CD4-positive, alpha-beta T cell treated with Interleukin-15 for 1 hour (primary cell): ENCODE data around the gene CCDC51.

Experiments
- DNase-seq: peaks from one replicate; pipeline ENCODE4 v3.0.0-alpha.2; 2020

Gene CCDC51

GRCh38 chr3:48418140-48418539 is 21.8 kb downstream of the CCDC51 start:
- no peak for DNase-seq

DNA sequence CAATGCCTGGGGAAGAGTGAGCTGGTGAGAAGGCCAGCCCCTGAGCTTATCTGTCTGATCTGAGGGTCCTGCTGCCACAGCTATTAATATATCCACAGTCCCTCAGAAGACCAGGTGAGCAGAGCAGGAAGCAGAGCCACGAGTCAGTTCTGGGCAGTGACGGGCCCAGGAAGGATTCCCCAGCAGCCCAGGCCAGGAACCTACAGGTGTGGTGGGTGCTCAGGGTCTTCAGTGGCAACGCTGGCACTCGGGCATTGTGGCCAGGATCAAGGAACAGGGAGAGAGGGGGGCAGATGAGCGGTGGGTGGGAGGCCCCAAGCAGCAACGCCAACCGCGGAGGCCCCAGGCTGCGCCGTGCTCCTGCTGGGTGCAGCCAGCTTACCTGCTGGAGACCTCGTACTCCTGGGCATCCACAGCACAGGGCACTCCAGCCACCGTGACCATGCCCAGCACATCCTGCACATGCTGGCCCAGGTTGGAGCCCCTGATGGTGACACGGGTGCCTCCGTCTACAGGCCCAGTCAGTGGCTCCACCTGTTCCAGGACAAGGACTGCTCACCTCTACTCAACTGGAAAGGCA is 22.3 kb downstream of the CCDC51 start:
- DNase-seq: no peak

DNA sequence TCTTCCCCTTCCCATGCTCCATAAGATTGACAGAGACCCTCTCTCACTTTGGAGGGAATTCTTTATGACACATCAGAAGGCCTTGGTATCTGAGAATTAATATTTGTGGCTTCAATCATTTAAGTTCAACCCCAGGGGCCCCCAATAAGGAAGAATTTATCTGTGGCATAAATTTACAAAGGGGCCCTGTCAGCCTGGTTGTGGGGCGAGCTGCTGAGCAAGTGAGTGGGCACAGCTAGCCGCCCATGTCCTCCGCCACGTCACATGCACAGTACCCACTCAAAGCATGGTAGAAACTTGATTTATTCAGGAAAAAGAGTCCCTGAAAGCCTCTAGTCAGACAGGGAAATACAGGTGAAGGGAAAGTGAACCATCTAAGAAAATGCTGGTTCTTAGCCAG is 23.4 kb downstream of the CCDC51 start:
- no peak for DNase-seq

DNA sequence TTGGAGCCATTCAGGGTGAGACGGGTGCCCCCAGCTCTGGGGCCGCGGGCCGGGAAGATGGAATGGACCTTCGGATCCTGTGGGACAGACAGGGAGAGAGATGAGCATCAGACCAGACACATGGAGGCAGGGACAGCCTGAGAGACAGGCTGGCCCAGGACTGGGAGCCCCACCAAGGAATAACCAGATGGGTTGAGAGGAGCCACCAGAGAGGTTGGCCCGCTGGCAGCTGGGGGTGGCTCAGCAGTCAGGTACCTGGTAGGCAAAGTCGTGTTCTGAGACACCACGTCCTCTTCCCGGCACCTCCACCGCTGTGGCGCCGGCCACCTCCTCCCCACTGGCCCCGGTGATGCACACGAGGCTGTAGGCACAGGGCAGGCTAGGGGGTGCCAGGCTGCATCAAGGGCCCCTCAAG is 23.8 kb downstream of the CCDC51 start:
- no peak for DNase-seq

GRCh38 chr3:48415251-48415953 is 24.5 kb downstream of the CCDC51 start:
- DNase-seq: no peak

GRCh38 chr3:48414376-48415250 is 25.3 kb downstream of the CCDC51 start:
- DNase-seq: no peak

DNA sequence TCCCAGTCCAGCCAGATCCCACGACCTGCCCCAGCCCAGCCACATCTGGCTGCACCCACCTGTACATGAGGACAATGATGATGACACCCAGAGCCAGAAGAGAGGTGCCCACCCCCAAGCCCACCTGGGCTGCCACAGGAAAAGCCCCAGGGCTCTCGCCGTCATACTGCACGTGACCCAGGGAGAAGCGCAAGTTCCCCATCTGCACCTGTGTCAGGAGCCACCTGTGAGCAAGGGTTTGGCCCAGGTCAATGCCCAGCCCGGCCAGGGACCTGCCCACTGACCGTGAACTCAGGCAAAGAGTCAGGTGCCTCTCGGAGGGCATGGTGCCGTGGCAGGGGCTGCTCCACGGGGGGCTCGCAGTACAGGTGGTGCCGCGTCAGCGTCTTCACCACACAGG is 26.3 kb downstream of the CCDC51 start:
- no peak for DNase-seq

DNA sequence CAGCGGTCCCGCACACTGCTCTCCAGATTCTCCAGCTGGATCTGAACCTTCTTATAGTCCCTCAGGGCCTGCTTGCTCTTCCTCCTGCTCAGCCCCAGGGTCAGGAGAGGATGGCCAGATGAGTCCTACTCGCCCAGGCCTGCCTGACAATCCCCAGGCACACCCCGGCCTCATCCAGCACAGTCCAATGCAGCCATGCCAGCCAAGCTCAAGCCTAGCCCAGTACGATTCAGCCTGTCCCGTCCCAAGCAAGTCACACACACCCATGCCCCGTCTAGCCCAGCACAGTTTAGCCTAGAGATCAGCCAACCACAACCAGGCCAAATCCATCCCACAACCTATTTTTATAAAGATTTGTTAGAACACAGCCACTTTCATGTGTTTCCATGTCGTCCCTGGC is 26.8 kb downstream of the CCDC51 start:
- no peak for DNase-seq

DNA sequence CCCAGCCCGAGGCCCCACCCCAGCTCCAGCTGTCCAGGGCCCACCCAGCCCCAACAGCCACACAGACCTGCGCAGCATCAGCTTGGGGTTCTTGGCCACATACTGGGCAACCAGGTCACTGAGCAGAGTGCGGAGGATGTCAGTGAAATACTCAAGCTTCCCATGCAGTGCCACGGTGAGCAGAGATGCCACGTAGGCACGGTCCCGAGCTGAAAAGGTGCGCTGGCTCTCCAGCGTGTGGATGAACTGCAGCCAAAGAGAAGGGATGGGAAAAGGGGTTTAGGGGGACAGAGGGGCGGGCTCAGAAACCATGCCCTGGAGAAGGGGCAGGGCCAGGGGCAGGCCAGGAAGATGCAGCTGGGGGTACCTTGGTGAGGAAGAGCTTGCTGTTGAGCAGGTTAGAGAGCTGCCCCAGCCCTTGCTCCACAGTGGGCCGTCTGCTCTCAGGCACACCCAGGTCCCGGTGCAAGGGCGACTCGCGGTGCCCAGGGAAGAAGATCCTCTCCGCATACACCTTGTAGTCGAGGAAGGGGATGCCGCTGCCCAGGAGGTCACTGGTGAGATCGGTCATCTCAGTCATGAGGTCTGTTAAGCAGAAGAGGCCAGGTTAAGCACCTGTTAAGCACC is 27.4 kb downstream of the CCDC51 start:
- DNase-seq: peak; percentile 15

DNA sequence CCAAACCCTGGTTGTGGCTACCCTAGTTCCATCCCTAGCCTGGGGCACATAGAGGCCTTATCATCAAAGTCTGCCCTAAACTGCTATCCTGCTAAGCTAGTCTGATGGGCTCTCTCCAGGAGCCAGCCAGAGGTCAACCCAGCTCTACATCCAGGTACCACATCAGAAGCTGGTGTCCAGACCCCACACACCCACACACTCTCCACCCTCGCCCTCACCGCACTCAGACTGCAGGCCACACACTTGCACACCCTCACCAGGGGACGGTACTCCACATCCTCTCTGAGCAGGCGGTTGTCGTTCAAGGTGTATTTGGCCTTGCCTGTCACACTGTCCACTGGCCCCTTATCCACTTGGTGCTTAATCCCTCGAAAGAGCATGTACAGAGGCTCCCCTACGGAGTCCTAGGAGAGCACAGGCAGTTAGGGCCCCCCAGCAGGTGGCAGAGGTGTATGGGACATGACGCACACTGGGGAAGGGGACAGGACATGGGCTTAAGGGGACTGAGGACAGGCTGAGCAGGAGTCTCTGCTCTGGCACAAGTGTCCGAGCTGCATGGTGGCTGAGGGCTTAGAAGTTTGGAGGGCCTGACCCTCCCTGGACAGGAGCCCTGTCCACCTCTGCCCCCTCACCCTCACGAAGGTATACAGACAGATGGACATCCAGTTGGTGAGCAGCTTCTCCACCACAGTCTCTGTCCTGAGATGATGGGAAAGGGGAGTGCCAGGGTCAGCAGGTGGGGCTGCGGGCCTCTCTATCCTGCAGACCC is 28.1 kb downstream of the CCDC51 start:
- peak; percentile 15 for DNase-seq

GRCh38 chr3:48411041-48411588 is 28.8 kb downstream of the CCDC51 start:
- no peak for DNase-seq

DNA sequence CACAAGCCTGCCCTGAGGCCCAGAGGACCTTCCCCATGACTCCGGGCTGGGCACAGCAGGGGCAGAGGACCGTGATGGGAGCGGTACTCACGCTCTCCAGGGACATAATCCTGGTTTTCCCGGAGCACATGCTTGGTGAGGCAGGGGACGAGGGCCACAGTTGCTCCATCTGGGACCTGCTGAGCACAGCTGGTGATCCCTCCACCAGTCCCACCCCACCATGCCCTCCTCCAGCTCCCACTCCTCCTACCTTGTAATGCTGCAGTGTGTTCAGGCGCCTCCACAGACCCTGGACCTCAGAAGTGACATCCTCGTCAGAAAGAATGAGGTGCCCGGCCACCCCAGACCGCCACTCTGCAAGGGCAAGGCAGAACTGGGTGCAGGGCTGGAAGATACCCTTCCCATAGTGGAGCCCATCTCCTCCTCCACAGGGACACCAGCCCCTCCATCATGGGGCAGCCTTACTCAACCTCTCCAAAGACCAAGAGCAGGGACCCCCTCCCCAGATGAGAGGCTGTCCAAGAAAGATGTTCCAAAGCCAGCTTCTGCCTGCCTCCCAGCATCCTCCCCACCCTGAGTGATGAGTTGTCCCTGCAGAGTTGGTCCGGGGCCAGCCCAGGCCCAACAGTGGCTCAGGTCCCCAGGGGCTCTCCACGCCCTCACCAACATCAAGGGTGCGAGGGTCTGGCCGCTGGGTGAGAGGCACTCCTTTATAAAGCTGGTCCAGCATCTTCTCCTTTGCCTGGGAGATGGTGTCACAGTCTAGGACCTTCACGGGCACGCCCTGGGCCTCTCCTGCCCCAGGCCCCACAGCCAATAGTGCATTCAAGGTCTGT is 29.5 kb downstream of the CCDC51 start:
- no peak for DNase-seq

DNA sequence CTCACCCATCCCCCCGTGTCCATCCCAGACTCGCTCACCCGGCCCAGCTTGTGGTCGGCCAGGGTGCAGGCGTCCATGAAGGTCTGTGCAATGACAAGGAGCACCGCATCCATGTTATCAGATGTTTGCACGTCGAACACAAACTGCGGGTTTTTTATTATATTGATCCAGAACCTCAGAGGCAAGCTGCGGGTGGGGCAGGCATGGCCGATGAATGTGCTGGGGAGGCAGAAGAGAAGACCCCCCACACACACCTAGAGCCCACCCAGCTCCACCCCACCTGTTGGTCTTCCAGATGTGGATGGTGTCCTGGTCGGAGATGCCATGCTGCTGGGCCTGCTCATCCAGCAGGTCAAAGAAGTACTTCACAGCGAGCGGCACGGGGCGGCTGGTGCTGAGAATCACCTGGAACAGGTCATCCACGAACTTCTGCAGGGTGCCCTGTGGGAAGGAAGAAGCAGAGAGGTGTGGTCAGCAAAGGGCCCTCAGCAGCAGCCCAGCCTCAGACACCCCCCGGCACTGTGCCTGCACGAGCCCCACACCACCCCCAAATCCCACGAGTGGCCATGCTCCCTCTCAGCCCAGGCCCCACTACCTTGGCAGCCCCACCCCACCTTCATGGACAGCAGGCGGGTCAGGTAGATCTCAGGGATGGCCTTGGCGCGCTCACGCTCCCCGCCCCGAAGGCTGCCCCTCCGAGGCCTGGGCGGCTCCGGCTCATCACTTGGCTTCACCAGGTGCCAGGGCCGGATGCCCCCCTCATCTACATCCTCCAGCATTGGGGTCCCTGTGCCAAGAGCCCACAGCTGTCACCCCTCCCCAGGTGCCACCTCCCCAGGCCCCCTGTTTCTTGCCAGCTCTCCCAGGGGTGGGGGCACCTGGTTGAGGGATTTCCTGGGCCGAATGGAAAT is 30.4 kb downstream of the CCDC51 start:
- no peak for DNase-seq

GRCh38 chr3:48408823-48409281 is 31.1 kb downstream of the CCDC51 start:
- DNase-seq: peak; percentile 15

GRCh38 chr3:48407542-48408099 is 32.3 kb downstream of the CCDC51 start:
- DNase-seq: no peak

GRCh38 chr3:48406443-48407431 is 33.2 kb downstream of the CCDC51 start:
- DNase-seq: no peak

- no peak for DNase-seq
Observed at GRCh38 chr3:48405971-48406370, 33.9 kb downstream of the CCDC51 start.

- no peak for DNase-seq
Observed at GRCh38 chr3:48405343-48405881, 34.5 kb downstream of the CCDC51 start.
